HG03175 (cell line): ENCODE results near the gene DENND4C.
"Not testable (repeated sequence)": the region's sequence is repeated elsewhere in the genome, so short reads cannot be mapped to it uniquely, and the experiment has no call there.

Experiments used
- ATAC-seq: cut with Tn5 transposase; IDR thresholded peaks from one replicate; pipeline ENCODE4 v1.9.1; 2021; ENCODE audit warnings: mild to moderate bottlenecking, moderate library complexity; ENCODE audit not compliant: unreplicated experiment

The DENND4C gene

DNA sequence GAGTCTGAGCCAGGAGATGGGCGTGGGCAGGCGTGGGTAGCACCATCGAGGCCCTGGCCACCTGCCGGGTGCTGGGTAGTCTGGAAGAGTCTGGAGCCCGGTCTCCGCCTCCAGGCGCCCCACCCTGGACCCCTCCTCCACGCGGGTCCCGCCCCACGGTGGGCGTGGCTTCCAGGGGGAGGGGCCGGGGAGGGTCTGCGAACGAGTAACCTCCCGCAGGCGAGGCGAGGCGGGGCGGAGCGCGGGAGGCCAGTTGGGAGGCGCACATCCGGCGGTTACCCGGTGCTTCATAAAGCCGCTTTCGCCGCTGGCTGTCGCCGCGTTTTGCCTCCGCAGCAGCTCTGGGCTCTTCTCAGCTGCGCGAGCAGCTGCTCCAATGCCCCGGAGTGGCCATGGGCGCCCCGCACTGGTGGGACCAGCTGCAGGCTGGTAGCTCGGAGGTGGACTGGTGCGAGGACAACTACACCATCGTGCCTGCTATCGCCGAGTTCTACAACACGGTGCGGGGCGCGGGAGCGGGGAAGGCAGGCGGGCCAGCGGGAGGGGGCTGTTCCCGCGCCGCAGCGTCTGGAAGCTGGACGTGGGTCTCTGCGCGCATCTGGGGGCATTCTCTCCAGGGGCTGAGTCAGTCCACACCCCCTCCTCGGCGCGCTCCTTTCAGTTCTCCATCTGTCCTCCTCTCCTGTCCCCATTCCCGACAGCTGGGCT lies 178.4 kb downstream of the DENND4C start, which contains the start of gene ACER2:
TSS of gene ACER2 (plus strand) at position 317 of the 708 bp plus-strand sequence. CDS start at position 393, 76 bp downstream.
- ATAC-seq: peak; percentile 91

DNA sequence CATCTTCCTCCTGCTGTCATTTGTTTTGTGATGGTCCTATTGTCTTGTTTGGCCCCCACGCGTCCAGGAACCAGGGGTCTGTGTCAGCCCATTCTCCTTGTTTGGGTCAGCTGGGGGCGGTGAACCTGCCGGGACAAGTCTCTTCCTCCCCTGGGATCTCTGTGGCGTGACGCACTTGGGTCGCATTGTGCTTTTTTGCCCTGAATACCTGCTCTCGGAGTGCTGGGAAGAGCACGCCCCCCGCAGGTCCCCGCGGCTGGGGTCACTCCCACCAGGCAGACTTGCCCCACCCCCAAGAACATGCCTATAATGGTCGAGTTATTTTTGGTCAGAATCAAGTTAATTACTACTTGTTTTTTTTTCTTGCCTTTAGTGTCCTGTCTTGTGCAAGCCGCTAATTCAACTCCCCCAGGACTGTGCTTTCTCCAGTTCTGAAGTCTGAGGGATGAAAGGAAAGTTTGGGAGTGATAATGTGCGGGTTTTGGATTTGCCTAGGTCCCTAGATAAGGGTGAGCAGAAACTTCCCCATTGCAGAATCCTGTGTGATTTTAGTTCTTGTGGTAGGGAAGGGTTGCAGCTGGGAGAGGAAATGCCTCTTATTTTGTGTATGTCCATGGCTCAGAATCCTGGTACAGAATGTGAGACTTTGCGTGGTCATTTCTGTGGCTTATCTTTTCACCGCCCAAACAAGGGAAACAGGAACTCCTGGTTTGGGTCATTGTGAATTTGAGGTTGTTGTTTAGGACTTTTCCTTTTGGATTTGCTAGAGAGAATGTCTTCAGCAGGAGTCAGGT lies 179.1 kb downstream of the DENND4C start:
- peak; percentile 9 for ATAC-seq

- ATAC-seq: no peak
These were observed 179.7 kb downstream of the DENND4C start for GRCh38 chr9:19410195-19410503.

GRCh38 chr9:19410594-19410993 lies 180.1 kb downstream of the DENND4C start:
- ATAC-seq: no peak

DNA sequence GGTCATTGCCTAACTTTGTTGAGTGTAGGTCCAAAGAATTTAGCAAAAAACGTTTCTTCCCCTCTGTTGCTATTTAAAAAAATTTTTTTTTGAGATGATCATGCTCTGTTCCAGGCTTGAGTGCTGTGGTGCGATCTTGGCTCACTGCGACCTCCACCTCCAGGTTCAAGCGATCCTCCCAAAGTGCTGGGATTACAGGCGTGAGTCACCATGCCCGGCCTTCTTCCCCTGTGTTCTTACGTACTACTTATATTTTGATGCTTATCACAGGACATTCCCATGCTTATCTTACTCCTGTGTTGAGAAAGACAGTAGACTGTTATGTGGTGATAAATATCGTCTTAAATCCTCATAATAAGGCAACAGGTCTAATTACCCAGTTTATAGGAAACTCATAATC lies 180.8 kb downstream of the DENND4C start:
- ATAC-seq: no peak

GRCh38 chr9:19413456-19413855 lies 183.0 kb downstream of the DENND4C start:
- ATAC-seq: not testable (repeated sequence)

DNA sequence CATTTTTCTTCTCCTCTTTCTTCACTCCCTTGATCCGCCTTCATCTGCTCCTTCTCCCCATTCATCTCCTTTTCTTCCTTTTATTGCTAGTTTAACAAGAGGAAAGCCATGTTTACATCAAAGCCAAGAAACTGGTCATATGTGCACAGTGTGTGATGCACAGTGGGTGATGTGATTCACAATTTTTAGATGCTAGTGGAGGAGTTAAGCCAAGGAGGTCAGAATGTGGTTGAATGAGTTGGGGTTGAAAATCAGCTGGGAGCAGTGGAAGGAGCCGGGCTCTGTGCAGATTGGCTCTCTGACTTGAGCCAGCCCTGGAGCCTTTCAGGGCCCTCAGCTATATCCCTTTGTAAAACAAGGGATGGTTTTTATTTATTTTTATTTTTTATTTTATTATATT lies 185.7 kb downstream of the DENND4C start:
- no peak for ATAC-seq

DNA sequence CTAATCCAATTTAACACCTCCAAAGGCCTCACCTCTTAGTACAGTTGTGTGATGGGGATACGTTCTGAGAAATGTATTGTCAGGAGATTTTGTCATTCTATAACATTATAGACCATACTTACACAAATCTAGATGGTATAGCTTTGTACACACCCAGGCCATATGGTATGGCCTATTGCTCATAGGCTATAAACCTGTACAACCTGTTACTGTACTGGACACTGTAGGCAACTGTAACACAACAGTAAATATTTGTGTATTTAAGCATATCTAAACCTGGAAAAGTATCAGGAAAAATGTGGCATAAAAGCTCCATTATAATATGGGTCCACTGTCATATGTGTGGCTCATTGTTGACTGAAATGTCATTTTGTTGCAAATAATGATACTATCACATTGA lies 190.4 kb downstream of the DENND4C start:
- ATAC-seq: no peak
